Measurements from ENCODE around the gene TET3. TPM values are rescaled to one million over a fixed set of nuclear protein-coding genes. Genes with fewer than 3 reads are reported as not detected.

Gene TET3
- total RNA-seq, result 1.7 and 2.5 TPM in 2 replicates

DNA sequence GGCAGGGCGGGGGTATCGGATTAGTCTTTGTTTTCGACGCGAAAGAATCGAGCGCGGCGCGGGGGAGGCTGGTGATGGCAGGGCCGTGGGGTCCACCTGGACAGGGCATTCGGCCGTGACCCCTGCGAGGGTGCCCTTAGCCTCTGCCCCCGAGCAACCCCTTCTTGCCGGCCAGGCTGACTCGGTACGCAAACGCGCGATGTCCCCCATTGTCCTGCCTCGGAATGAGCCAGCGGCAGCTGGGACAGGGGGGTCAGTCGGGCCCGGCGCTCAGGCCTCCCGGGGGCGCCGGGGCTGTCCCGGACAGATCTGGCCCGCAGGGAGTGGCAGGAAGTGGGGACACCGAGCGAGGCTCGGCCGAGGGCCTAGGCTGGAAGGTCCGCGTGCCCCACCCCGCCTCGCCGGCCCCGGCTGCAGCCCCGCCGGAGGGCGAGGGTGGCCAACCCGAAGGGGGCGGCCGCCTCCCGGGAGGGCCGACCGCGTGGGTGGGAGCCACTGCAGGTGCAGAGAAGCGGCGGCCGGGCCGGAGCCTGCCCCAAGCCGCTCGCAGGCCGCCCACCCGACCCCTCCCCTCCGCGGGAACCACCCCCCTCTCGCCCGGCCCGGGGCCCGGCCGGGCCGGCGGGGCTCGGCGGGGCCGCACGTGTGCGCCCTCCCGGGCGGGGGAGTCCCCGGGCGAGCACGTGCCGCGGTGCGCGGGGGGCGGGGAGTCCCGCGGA lies at the start of gene TET3:
TSS of gene TET3 (plus strand) at position 708 of the 719 bp plus-strand sequence. CDS start 1,494 bp downstream, outside the sequence.

Other genes with a start within 250 kb of the TET3 start
- gene TPRKB, start 247.6 kb upstream of the TET3 start, total RNA-seq, result 21.4 and 45.4 TPM in 2 replicates
- 25.3 and 30.4 TPM in 2 replicates for gene DUSP11, start 204.8 kb upstream of the TET3 start, total RNA-seq
- gene C2orf78, start 200.7 kb upstream of the TET3 start, total RNA-seq, result not detected in 2 replicates
- gene STAMBP, start 155.9 kb upstream of the TET3 start, total RNA-seq, result 25.7 and 33.0 TPM in 2 replicates
- gene ACTG2, start 91.9 kb upstream of the TET3 start, total RNA-seq, result under 0.01 and 0.19 TPM in 2 replicates
- 56.1 and 73.4 TPM in 2 replicates for gene DGUOK, start 58.0 kb upstream of the TET3 start, total RNA-seq
- 29.0 and 63.6 TPM in 2 replicates for gene BOLA3, start 163.0 kb downstream of the TET3 start, total RNA-seq
- 90.3 and 108 TPM in 2 replicates for gene MOB1A, start 194.0 kb downstream of the TET3 start, total RNA-seq
- gene MTHFD2, start 213.7 kb downstream of the TET3 start, total RNA-seq, result 147 and 170 TPM in 2 replicates